ENCODE measurements around the gene CYYR1.
"Not testable (repeated sequence)": the region's sequence is repeated elsewhere in the genome, so short reads cannot be mapped to it uniquely, and the experiment has no call there.

Gene CYYR1

DNA sequence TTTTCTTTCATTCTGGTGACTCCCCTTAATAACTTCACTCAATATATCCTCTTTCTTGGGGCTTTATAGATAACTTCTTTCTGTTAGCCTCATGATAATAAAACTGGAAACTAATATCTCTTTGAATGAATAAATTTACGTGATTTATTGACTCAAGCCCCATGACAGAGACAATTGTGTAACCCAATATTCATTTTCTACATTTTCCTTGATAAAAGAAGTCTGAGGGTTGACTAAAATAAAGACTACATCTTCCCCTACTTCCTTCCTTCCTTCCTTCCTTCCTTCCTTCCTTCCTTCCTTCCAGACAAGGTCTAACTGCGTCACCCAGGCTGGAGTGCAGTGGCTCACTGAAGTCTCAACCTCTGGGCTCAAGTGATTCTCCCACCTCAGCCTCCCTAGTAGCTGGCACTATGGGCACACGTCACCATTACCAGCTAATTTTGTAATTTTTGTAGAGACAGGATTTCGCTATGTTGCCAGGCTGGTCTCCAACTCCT lies 85.1 kb downstream of the CYYR1 start:
- DNase-seq (ENCODE audit: insufficient read length): no peak
- no peak for FAIRE-seq
- TF ChIP-seq POLR2A (IDR thresholded peaks at IDR 0.05; ENCODE audit: low read depth, low read length) (no peak), TAF1 (IDR thresholded peaks at IDR 0.05; ENCODE audit: borderline replicate concordance, low read depth, low read length) (no peak), POLR2AphosphoS5 (IDR thresholded peaks at IDR 0.05; ENCODE audit: low read depth, low read length) (no peak)

DNA sequence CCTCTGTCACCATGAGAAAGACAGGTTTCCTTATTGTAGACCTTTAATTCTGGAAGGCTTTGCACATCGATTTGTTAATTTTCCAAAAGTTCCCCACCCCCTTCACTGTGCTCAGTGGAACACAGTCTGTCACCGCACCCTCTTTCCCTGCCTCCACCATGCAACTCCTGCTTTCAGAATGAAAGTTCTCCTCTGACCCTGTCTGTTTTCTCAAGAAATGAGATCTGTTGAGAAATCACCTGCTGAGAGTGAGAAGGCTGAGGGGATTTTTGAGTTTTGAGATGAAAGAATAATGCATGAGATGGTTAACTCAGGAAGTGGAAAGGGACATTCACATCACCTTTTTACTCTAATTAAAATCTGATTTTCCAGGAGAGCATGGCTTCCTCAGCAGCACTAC lies 99.6 kb downstream of the CYYR1 start:
- TF ChIP-seq POLR2AphosphoS5 (IDR thresholded peaks at IDR 0.05; ENCODE audit: low read depth, low read length) (no peak), POLR2A (IDR thresholded peaks at IDR 0.05; ENCODE audit: low read depth, low read length) (no peak), TAF1 (IDR thresholded peaks at IDR 0.05; ENCODE audit: borderline replicate concordance, low read depth, low read length) (no peak)
- peak; percentile 58 for FAIRE-seq
- no peak for DNase-seq (ENCODE audit: insufficient read length)

DNA sequence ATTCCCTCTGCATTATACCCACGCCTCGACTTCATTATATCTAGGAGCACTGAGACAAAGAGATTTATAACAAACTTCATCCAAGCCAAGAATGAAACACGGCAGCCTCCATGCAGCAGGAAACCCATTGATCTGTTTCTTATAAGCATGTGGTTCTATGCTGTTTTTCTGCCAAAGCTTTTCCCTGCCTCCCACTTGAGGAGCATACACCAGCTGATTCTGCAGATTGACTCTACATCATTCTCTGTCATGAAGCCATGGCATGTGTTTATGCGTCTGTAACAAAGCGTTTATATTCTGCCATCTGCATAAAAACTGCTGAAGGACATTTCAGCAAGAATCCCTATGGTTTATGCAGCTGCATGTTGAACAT lies 102.0 kb downstream of the CYYR1 start:
- FAIRE-seq: no peak
- TF ChIP-seq POLR2AphosphoS5 (IDR thresholded peaks at IDR 0.05; ENCODE audit: low read depth, low read length) (no peak), POLR2A (IDR thresholded peaks at IDR 0.05; ENCODE audit: low read depth, low read length) (no peak), TAF1 (IDR thresholded peaks at IDR 0.05; ENCODE audit: borderline replicate concordance, low read depth, low read length) (no peak)

DNA sequence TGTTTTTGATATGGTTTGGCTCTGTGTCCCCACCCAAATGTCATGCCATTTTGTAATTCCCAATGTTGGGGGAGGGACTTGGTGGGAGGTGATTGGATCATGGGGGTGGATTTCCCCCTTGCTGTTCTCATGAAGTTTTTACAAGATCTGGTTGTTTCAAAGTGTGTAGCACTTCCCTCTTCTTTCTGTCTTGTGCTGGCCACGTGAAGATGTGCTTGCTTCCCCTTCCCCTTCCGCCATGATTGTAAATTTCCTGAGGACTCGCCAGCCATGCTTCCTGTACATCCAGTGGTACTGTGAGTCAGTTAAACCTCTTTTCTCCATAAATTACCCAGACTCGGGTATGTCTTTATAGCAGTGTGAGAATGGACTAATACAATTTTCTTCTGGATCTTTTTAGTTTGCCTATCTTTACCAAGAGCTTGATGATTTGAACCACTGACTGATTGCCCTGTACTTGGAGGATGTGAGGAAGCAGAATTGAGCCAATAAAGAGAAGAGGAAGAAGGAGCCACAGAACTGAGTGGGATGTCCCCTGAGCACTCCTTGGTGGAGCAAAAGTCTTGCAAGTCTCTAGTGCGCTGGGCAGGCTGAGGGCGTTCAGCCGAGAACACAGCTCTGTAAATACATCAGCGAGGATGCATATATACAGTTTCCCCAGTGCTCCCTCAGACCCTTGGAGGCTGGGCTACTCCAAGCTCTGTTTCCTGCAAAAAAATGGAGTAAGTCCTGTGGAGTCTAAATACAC lies 102.6 kb downstream of the CYYR1 start:
- no peak for TF ChIP-seq TAF1 (IDR thresholded peaks at IDR 0.05; ENCODE audit: borderline replicate concordance, low read depth, low read length)
- TF ChIP-seq POLR2AphosphoS5 (IDR thresholded peaks at IDR 0.05; ENCODE audit: low read depth, low read length): no peak
- no peak for TF ChIP-seq POLR2A (IDR thresholded peaks at IDR 0.05; ENCODE audit: low read depth, low read length)
- FAIRE-seq (no peak), DNase-seq (ENCODE audit: insufficient read length) (no peak)

More for the DNA sequence above, 102.0 kb downstream of the CYYR1 start:
- DNase-seq (ENCODE audit: insufficient read length): no peak

DNA sequence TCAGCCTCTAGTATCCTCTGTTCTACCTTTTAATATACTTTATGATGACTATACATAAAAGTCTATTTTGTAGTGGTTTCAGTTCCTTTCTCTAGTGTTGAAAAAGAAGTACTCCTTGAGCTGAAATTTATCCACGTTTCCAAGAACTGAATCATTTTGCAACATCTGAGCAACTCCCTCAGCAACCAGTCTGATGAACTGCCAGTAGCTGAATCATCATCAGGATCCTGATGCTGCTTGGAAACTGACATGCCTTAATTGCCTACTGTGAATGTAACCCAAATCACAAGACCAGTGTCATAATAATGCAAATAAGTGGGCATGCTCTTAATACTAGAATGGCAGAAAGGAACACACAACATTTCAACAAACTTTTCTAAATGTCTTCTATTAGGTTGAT lies 103.3 kb downstream of the CYYR1 start:
- no peak for FAIRE-seq

DNA sequence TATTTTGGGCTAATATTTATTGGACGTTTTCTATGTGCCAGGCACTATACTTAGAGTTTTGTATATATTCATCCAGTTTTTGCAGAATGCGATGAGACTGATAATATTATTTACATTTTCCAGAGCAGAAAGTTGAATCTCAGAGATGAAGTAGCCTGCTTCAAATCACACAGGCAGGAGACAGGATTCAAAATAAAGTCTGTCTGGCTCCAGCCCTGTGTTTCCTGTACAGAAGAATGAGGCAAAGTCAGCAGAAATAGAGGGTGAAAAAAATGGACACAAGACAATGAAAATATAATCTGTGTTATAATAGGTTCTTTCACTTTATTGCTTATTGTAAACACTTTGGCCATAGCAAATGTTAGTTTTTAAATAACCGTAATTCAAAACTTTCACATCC lies 107.2 kb downstream of the CYYR1 start:
- TF ChIP-seq POLR2AphosphoS5 (IDR thresholded peaks at IDR 0.05; ENCODE audit: low read depth, low read length) (no peak), POLR2A (IDR thresholded peaks at IDR 0.05; ENCODE audit: low read depth, low read length) (no peak)
- FAIRE-seq (no peak), DNase-seq (ENCODE audit: insufficient read length) (no peak)

More for the DNA sequence above, 103.3 kb downstream of the CYYR1 start:
- TF ChIP-seq POLR2AphosphoS5 (IDR thresholded peaks at IDR 0.05; ENCODE audit: low read depth, low read length) (no peak), TAF1 (IDR thresholded peaks at IDR 0.05; ENCODE audit: borderline replicate concordance, low read depth, low read length) (no peak), POLR2A (IDR thresholded peaks at IDR 0.05; ENCODE audit: low read depth, low read length) (no peak)
- no peak for DNase-seq (ENCODE audit: insufficient read length)

DNA sequence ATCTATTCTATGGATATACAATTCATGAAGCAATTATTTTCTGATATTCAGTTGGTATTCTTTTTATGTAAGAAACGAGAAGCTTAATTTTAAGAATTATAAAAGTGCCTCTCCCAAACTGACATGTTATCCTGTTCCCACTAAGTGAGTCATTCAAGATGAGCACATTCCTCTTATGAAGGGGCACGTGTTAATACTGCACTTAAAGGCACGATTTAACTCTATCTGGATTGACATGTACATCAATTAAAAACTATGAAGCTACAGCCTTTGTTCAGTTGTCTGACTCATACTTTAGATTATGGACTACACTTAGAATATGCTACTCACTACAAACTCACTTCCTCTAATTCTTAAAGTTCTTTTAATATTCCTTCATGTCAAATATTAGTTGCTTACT lies 111.6 kb downstream of the CYYR1 start:
- TF ChIP-seq POLR2AphosphoS5 (IDR thresholded peaks at IDR 0.05; ENCODE audit: low read depth, low read length): no peak
- no peak for FAIRE-seq
- DNase-seq (ENCODE audit: insufficient read length): no peak

DNA sequence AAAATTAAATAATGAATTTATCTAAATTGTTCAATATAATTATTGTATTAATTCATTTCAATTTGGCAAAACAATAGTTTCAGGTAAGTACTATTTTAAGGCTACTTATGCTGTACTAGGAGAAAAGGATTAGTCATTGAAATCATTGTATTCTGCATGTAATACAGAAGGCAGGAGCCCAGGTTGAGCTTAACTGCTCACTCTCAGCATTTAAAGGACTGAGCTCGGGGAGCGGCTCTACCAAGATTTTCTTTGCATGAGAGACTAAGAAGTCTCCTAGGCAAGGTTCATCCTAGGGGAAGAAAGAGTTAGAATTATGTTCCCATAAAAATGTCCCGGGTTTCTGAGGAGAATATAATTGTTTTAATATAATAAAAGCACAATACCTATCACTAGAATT lies 112.5 kb downstream of the CYYR1 start:
- TF ChIP-seq POLR2AphosphoS5 (IDR thresholded peaks at IDR 0.05; ENCODE audit: low read depth, low read length) (no peak), POLR2A (IDR thresholded peaks at IDR 0.05; ENCODE audit: low read depth, low read length) (no peak), TAF1 (IDR thresholded peaks at IDR 0.05; ENCODE audit: borderline replicate concordance, low read depth, low read length) (no peak)
- no peak for DNase-seq (ENCODE audit: insufficient read length)
- no peak for FAIRE-seq

DNA sequence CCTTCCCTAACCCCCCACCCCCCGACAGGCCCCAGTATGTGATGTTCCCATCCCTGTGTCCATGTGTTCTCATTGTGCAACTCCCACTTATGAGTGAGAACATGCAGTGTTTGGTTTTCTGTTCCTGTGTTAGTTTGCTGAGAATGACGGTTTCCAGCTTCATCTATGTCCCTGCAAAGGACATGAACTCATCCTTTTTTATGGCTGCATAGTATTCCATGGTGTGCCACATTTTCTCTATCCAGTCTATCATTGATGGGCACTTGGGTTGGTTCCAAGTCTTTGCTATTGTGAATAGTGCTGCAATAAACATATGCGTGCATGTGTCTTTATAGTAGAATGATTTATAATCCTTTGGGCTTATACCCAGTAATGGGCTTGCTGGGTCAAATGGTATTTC lies 114.2 kb downstream of the CYYR1 start:
- DNase-seq (ENCODE audit: insufficient read length); FAIRE-seq: not testable (repeated sequence)

DNA sequence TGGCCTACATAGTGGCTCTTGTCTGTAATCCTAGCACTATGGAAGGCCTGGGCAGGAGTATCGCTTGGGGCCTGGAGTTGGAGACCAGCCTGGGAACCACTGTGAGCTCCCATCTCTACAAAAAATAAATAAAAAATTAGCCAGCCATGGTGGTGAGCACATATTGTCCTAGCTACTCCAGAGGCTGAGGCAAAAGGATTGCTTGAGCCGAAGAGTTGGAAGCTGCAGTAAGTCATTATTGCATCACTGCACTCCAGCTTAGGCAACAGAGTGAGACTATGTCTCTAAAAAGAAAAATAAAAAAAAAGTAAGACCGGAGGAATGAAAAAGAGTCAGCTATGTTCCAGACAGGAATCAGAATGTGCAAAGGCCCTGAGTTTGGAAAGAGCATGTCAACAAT lies 115.3 kb downstream of the CYYR1 start:
- DNase-seq (ENCODE audit: insufficient read length): no peak
- TF ChIP-seq TAF1 (IDR thresholded peaks at IDR 0.05; ENCODE audit: borderline replicate concordance, low read depth, low read length) (no peak), POLR2A (IDR thresholded peaks at IDR 0.05; ENCODE audit: low read depth, low read length) (no peak), POLR2AphosphoS5 (IDR thresholded peaks at IDR 0.05; ENCODE audit: low read depth, low read length) (no peak)
- FAIRE-seq: no peak

DNA sequence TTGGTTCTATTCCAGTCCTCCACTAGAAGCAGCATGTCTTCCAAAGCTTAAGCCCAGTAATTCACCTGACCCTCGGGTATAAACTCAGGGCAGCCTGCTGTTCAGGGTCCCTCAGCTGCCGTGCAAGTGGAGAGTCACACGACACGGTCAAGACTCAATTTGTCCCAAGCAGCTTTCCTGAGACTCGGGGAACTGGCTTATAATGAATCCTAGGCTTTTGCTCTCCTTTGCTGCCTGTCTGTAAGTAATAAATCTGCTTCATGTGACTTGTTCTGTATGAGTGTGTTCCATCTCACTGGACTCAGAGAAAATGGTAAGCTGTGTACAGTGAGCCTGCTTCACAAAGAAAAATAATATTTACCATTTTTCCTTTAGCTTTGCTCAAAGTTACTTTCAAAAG lies 119.8 kb downstream of the CYYR1 start:
- DNase-seq (ENCODE audit: insufficient read length) (no peak), FAIRE-seq (no peak)
- TF ChIP-seq POLR2A (IDR thresholded peaks at IDR 0.05; ENCODE audit: low read depth, low read length) (no peak), TAF1 (IDR thresholded peaks at IDR 0.05; ENCODE audit: borderline replicate concordance, low read depth, low read length) (no peak), POLR2AphosphoS5 (IDR thresholded peaks at IDR 0.05; ENCODE audit: low read depth, low read length) (no peak)

DNA sequence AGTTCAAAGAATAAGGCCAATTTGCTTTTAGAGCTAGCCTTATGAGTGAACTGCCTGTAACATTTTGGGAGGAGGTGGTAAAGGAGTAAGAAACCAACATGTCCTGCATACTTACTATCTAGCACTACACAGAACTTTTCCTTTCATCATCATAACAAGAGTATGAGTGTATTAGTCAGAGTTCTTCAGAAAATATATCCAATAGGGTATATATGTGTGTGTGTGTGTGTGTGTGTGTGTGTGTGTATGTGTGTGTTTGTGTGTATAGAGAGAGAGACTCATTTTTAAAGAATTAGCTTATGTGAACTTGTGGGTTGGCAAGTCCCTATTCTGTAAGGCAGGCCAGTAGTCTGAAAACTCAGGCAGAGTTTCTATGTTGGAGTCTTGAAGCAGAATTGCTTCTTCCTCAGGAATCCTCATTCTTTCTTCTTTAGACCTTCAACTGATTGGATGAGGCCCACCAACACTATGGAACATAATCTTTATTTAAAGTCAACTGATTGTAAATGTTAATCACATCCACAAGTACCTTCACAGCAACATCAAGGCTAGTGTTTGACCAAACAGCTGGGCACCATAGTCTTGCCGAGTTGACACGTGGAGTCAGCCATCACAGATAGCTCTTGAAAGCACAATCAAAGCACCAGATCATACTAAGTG lies 121.9 kb downstream of the CYYR1 start:
- TF ChIP-seq POLR2AphosphoS5 (IDR thresholded peaks at IDR 0.05; ENCODE audit: low read depth, low read length) (no peak), TAF1 (IDR thresholded peaks at IDR 0.05; ENCODE audit: borderline replicate concordance, low read depth, low read length) (no peak), POLR2A (IDR thresholded peaks at IDR 0.05; ENCODE audit: low read depth, low read length) (no peak)
- no peak for FAIRE-seq
- DNase-seq (ENCODE audit: insufficient read length): no peak

All from GM12892 (cell line).